ENCODE measurements around the gene LTO1. TPM values are rescaled to one million over a fixed set of nuclear protein-coding genes. Genes with fewer than 3 reads are reported as not detected.

LTO1 gene
- total RNA-seq, 2 donors from 2014 or later, result 30.5 to 33.2 TPM

DNA sequence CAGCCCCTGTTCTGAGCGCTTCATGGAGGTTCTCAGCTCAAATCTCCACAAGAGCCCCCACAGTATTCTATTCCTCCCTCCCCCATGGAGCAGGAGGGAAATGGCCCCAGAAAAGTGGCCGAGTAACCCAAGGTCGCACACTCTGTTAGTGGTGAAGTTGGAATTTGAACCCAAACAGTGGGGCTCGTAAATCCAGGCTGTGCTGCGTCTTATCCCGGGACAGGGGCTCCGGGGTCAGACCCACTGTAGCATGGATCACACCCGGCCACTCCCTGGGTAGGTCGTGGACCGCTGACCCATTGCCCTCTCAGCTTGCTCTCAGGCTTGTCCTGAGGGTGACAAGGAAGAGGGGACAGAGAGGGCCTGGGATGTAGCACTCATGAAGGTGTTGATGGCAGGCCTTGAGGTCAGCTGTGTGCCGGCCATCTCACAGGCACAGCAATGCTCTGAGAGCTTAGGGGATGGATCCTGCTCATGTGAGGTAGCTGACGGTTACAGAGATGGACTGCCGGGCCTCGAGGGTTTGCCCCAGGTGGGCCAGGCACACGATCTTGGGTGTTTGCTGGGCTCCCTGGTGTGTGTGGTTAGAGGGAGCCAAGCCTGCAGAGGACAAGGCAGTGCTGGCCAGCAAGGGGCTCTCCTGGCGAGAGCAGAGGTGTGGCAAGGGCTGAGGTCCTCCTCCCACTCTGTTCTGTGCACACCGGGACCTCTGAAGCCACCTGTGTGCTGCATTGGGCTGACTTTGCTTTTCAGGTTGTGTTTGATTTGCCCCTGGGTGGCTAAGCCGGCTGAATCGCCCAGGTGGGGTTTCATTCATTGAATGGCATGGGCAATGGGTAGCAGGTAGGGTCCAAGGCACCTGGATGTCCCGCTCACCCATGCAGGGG lies 31.0 kb upstream of the LTO1 start:
- H3K27ac Mint-ChIP-seq, result no peak overlapping the region
- ATAC-seq (replicated peaks in 1 of 2) (no peak), DNase-seq (no peak)
- peaks cover 37% of the 10 kb centered on the region for H3K27me3 Mint-ChIP-seq (ENCODE audit: low read depth)
- no peak overlapping the region for H3K4me3 Mint-ChIP-seq
- peaks cover 0 to 1% of the 10 kb centered on the region in 2 donors for H3K9me3 Mint-ChIP-seq
- peaks cover 9% of the 10 kb centered on the region for H3K4me1 Mint-ChIP-seq (ENCODE audit: low read depth)
- no peaks in the 10 kb centered on the region for H3K36me3 Mint-ChIP-seq (ENCODE audit: insufficient read depth in 2 of 2)

- Mint-ChIP-seq H3K27me3 (ENCODE audit: low read depth) (peaks cover 45% of the 10 kb centered on the region), H3K4me3 (peak overlapping the region in 1 of 2 donors; percentile 49), H3K4me1 (ENCODE audit: low read depth) (peaks cover 9% of the 10 kb centered on the region), H3K36me3 (ENCODE audit: insufficient read depth in 2 of 2) (no peaks in the 10 kb centered on the region), H3K27ac (no peak overlapping the region), H3K9me3 (no peaks in the 10 kb centered on the region)
- ATAC-seq (replicated peaks in 1 of 2), result no peak
- no peak for DNase-seq
These were observed 30.2 kb upstream of the LTO1 start for GRCh38 chr11:69705351-69705811.

- ATAC-seq (replicated peaks in 1 of 2) (peak; percentile 53 to 64), DNase-seq (peak; percentile 30 to 36)
- H3K27me3 Mint-ChIP-seq (ENCODE audit: low read depth), result peaks cover 47% of the 10 kb centered on the region
- no peaks in the 10 kb centered on the region for H3K9me3 Mint-ChIP-seq
- no peaks in the 10 kb centered on the region for H3K36me3 Mint-ChIP-seq (ENCODE audit: insufficient read depth in 2 of 2)
- H3K4me1 Mint-ChIP-seq (ENCODE audit: low read depth), result peaks cover 9% of the 10 kb centered on the region
- peak overlapping the region; percentile 68 to 72 for H3K4me3 Mint-ChIP-seq
- H3K27ac Mint-ChIP-seq, result no peak overlapping the region
These were observed 29.5 kb upstream of the LTO1 start for GRCh38 chr11:69704508-69705253.

GRCh38 chr11:69703768-69704507 lies 28.8 kb upstream of the LTO1 start, which contains the start of gene FGF19:
TSS of gene FGF19 (minus strand) at chr11:69704022. CDS start at chr11:69703876, 146 bp downstream.
- DNase-seq, result peak in 1 of 2 donors; percentile 22
- Mint-ChIP-seq H3K27ac (no peak within 1 kb of the TSS), H3K4me1 (ENCODE audit: low read depth) (peaks cover 9% of the 10 kb centered on the region), H3K4me3 (peak within 1 kb of the TSS; percentile 68 to 72), H3K36me3 (ENCODE audit: insufficient read depth in 2 of 2) (no peaks in the 10 kb centered on the region), H3K9me3 (no peaks in the 10 kb centered on the region), H3K27me3 (ENCODE audit: low read depth) (peaks cover 47% of the 10 kb centered on the region)
- peak; percentile 25 to 34 for ATAC-seq (replicated peaks in 1 of 2)

- peak in 1 of 2 donors; percentile 13 for ATAC-seq (replicated peaks in 1 of 2)
- Mint-ChIP-seq H3K36me3 (ENCODE audit: insufficient read depth in 2 of 2) (no peaks in the 10 kb centered on the region), H3K4me1 (ENCODE audit: low read depth) (peaks cover 9% of the 10 kb centered on the region), H3K27ac (no peak overlapping the region), H3K9me3 (no peaks in the 10 kb centered on the region), H3K4me3 (peak overlapping the region in 1 of 2 donors; percentile 42), H3K27me3 (ENCODE audit: low read depth) (peaks cover 47% of the 10 kb centered on the region)
- DNase-seq, result no peak
These were observed 28.3 kb upstream of the LTO1 start for GRCh38 chr11:69703453-69703767.

DNA sequence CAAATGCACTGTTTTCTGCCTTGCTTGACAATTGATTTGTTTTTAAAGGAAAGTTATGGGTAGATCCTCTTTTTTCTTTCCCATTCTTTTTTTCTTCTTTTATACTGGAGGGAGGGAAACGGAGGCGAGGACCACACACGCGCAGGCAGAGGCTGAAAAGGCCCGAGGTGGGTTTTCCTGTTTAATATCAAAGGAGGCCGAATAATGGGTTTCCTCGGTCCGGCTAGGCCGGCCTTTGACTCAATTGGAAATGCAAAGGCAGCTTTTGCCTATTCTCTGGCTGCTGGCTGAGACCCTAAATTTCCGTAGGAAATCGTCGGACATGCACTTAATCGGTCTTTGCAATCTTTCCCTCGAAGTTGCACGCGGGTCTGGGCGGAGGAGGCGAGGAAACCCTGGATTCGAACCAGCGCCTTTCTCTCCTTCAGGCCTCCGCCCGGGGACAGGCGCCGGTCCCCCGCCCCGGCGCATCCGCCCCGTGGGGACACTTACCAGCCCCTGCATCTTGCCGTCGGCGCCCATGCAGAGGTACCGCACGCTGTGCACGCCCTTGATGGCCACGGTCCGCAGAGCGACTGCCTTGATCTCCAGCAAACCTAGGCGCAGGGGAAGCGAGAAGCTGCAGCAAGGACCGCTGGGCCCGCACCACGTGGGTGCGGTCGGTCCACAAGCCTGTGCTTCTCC lies 27.8 kb upstream of the LTO1 start:
- Mint-ChIP-seq H3K4me1 (ENCODE audit: low read depth) (peaks cover 9% of the 10 kb centered on the region), H3K27ac (no peak overlapping the region), H3K36me3 (ENCODE audit: insufficient read depth in 2 of 2) (no peaks in the 10 kb centered on the region), H3K4me3 (peak overlapping the region in 1 of 2 donors; percentile 42), H3K9me3 (no peaks in the 10 kb centered on the region), H3K27me3 (ENCODE audit: low read depth) (peaks cover 47% of the 10 kb centered on the region)
- DNase-seq (no peak), ATAC-seq (replicated peaks in 1 of 2) (no peak)

GRCh38 chr11:69702239-69702691 lies 27.1 kb upstream of the LTO1 start:
- Mint-ChIP-seq H3K4me1 (ENCODE audit: low read depth) (peaks cover 9% of the 10 kb centered on the region), H3K4me3 (no peak overlapping the region), H3K27me3 (ENCODE audit: low read depth) (peaks cover 43% of the 10 kb centered on the region), H3K9me3 (no peaks in the 10 kb centered on the region), H3K27ac (no peak overlapping the region), H3K36me3 (ENCODE audit: insufficient read depth in 2 of 2) (no peaks in the 10 kb centered on the region)
- no peak for ATAC-seq (replicated peaks in 1 of 2)
- DNase-seq, result no peak

DNA sequence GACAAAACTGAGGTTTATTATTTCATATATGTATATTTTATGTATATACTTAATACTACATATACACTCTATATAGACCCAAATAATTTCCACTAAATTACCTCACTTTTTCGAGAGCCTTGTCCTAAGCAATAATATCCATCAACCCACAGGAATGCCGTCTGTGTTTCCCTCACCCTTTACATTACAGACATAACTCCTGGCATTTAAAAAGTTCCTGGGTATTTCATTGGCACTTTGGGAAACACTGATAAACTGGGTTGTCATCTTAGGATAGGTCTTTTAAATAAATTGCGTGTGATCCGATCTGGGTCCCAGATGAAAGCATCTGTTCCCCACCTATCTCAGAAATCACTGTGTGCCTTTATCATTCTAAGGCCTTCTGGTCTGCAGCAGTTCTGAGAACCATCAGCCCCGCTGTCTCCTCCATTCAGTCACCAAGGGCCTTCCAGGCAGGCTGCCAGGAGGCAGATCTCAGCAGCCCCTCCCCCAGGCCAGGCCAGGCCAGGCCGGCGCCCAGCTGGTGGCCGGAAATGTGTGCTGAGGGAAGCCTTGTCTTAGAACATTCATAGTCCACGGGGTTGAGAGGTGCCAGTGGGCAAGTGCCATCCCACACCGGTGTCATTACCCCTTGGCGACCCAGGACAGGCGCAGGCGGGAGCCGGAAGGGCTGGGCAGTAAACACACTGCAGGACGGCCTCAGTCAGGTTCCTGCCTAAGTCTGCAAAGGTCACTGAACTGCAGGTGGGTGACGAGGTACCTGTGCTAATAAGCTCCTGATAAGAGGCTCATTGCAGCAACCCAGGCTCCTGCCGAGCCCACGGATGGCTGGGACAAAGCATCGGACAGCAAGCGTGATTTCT lies 25.4 kb upstream of the LTO1 start:
- no peak overlapping the region for H3K4me3 Mint-ChIP-seq
- H3K27ac Mint-ChIP-seq, result no peak overlapping the region
- DNase-seq, result no peak
- H3K9me3 Mint-ChIP-seq, result no peaks in the 10 kb centered on the region
- ATAC-seq (replicated peaks in 1 of 2), result no peak
- H3K36me3 Mint-ChIP-seq (ENCODE audit: insufficient read depth in 2 of 2), result no peaks in the 10 kb centered on the region
- peaks cover 5% of the 10 kb centered on the region for H3K4me1 Mint-ChIP-seq (ENCODE audit: low read depth)
- H3K27me3 Mint-ChIP-seq (ENCODE audit: low read depth), result peaks cover 32% of the 10 kb centered on the region

GRCh38 chr11:69699213-69699612 lies 24.1 kb upstream of the LTO1 start:
- Mint-ChIP-seq H3K4me1 (ENCODE audit: low read depth) (no peaks in the 10 kb centered on the region), H3K4me3 (no peak overlapping the region), H3K27ac (no peak overlapping the region), H3K36me3 (ENCODE audit: insufficient read depth in 2 of 2) (no peaks in the 10 kb centered on the region), H3K9me3 (no peaks in the 10 kb centered on the region), H3K27me3 (ENCODE audit: low read depth) (peaks cover 29% of the 10 kb centered on the region)
- DNase-seq, result no peak
- ATAC-seq (replicated peaks in 1 of 2), result no peak

GRCh38 chr11:69698362-69698761 lies 23.2 kb upstream of the LTO1 start:
- H3K27me3 Mint-ChIP-seq (ENCODE audit: low read depth), result peaks cover 28% of the 10 kb centered on the region
- no peak for ATAC-seq (replicated peaks in 1 of 2)
- no peak overlapping the region for H3K27ac Mint-ChIP-seq
- H3K4me1 Mint-ChIP-seq (ENCODE audit: low read depth), result no peaks in the 10 kb centered on the region
- no peaks in the 10 kb centered on the region for H3K9me3 Mint-ChIP-seq
- H3K4me3 Mint-ChIP-seq, result no peak overlapping the region
- H3K36me3 Mint-ChIP-seq (ENCODE audit: insufficient read depth in 2 of 2), result no peaks in the 10 kb centered on the region
- DNase-seq, result no peak

GRCh38 chr11:69697861-69698260 lies 22.7 kb upstream of the LTO1 start:
- DNase-seq, result no peak
- no peak overlapping the region for H3K4me3 Mint-ChIP-seq
- no peak for ATAC-seq (replicated peaks in 1 of 2)
- no peaks in the 10 kb centered on the region for H3K9me3 Mint-ChIP-seq
- H3K27me3 Mint-ChIP-seq (ENCODE audit: low read depth), result peaks cover 24% of the 10 kb centered on the region
- H3K27ac Mint-ChIP-seq, result no peak overlapping the region
- no peaks in the 10 kb centered on the region for H3K4me1 Mint-ChIP-seq (ENCODE audit: low read depth)
- H3K36me3 Mint-ChIP-seq (ENCODE audit: insufficient read depth in 2 of 2), result no peaks in the 10 kb centered on the region

DNA sequence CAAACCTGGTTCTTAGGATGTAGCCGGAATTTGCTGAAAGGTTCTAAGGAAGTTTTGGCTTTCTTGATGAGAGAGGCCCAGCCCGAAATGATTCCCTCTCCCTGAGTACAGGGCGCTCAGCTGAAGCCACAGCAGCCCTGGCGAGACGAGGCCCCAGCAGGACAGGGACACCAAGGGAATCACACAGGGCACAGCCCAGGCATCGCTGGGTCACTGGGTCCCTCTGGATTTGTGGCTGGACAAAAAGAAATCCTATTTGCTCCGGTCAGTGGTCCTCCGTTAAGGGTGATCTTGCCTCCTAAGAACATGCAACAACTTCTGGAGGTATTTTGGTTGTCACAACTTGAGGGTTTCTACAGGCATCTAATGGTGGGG lies 22.3 kb upstream of the LTO1 start:
- H3K27ac Mint-ChIP-seq, result no peak overlapping the region
- H3K4me3 Mint-ChIP-seq, result no peak overlapping the region
- H3K36me3 Mint-ChIP-seq (ENCODE audit: insufficient read depth in 2 of 2), result peaks cover 2% of the 10 kb centered on the region in 2 donors
- no peaks in the 10 kb centered on the region for H3K4me1 Mint-ChIP-seq (ENCODE audit: low read depth)
- H3K27me3 Mint-ChIP-seq (ENCODE audit: low read depth), result peaks cover 25% of the 10 kb centered on the region
- DNase-seq (no peak), ATAC-seq (replicated peaks in 1 of 2) (no peak)
- peaks cover 0 to 1% of the 10 kb centered on the region in 2 donors for H3K9me3 Mint-ChIP-seq
